AG04450 (cell line): ENCODE results near the gene ATP8A2. TPM values are rescaled to one million over a fixed set of nuclear protein-coding genes. Genes with fewer than 3 reads are reported as not detected.

Source experiments
- CTCF ChIA-PET: fragments of 300-600, 350-600 bp; formaldehyde crosslinking; extraction: SDS; loops from one replicate; lab custom pipeline; 2022; ENCODE audit warnings: antibody characterized with exemption, inconsistent platforms; lab: Charles Lee
- POLR2A ChIA-PET: fragments of 350-600 bp; formaldehyde crosslinking; extraction: SDS; loops from one replicate; lab custom pipeline; 2021; ENCODE audit warnings: antibody characterized with exemption, inconsistent platforms; lab: Yijun Ruan, JAX
- DNase-seq: peaks from one replicate; pipeline ENCODE4 v3.0.0-alpha.2; 2011; ENCODE audit warnings: low read depth, low spot score
- H3K27ac ChIP-seq: one replicate; pipeline ENCODE4 v1.5.1; 2012; ENCODE audit warnings: low read depth, low read length, control low read depth
- H3K27me3 ChIP-seq: one replicate; pipeline ENCODE4 v1.6.0; 2012; ENCODE audit warnings: low read length; ENCODE audit not compliant: control insufficient read depth, insufficient read depth
- H3K4me3 ChIP-seq: 2 replicates; pipeline ENCODE4 v1.5.1; 2011; ENCODE audit warnings: mild to moderate bottlenecking, low read depth, low read length, control low read depth
- H3K9me3 ChIP-seq: 2 replicates; pipeline ENCODE4 v1.5.1; 2012; ENCODE audit warnings: low read length; ENCODE audit not compliant: control insufficient read depth, insufficient read depth
- CTCF ChIP-seq: IDR thresholded peaks from 2 replicates; pipeline ENCODE4 v1.5.1; 2011; ENCODE audit warnings: low read depth, low read length, control low read depth, inconsistent platforms
- polyA plus RNA-seq: library from polyadenylated mRNA; depleted of rRNA; stranded (reverse); fragments of >200 nt; gene quantifications from 2 replicates; pipeline ENCODE4 v1.2.3, GENCODE V29; 2011

The ATP8A2 gene
- polyA plus RNA-seq, 1 experiment: 0.19 TPM

GRCh38 chr13:25654322-25654721, 282.5 kb downstream of the ATP8A2 start:
- no peak for DNase-seq
- H3K27ac ChIP-seq: no peak overlapping the region
- H3K9me3 ChIP-seq: no peaks in the 10 kb centered on the region
- POLR2A ChIA-PET: no interaction called here
- TF ChIP-seq CTCF: no peak
- CTCF ChIA-PET: no interaction called here
- H3K4me3 ChIP-seq: no peak overlapping the region
- H3K27me3 ChIP-seq: no peaks in the 10 kb centered on the region

- no peak overlapping the region for H3K4me3 ChIP-seq
- H3K27me3 ChIP-seq: no peaks in the 10 kb centered on the region
- no peak overlapping the region for H3K27ac ChIP-seq
- DNase-seq: no peak
- TF ChIP-seq CTCF: no peak
- no peaks in the 10 kb centered on the region for H3K9me3 ChIP-seq
- ChIA-PET POLR2A (no interaction called here), CTCF (no interaction called here)
Measured at GRCh38 chr13:25657157-25657556, 285.4 kb downstream of the ATP8A2 start.

- Histone ChIP-seq H3K27me3 (no peaks in the 10 kb centered on the region), H3K9me3 (no peaks in the 10 kb centered on the region), H3K27ac (no peak overlapping the region), H3K4me3 (no peak overlapping the region)
- POLR2A ChIA-PET: no interaction called here
- no peak for TF ChIP-seq CTCF
- CTCF ChIA-PET: no interaction called here
- no peak for DNase-seq
Measured at GRCh38 chr13:25659091-25659795, 287.5 kb downstream of the ATP8A2 start.

GRCh38 chr13:25660996-25661395, 289.2 kb downstream of the ATP8A2 start:
- Histone ChIP-seq H3K9me3 (no peaks in the 10 kb centered on the region), H3K27ac (no peak overlapping the region), H3K27me3 (no peaks in the 10 kb centered on the region), H3K4me3 (no peak overlapping the region)
- ChIA-PET CTCF (no interaction called here), POLR2A (no interaction called here)
- no peak for DNase-seq
- no peak for TF ChIP-seq CTCF

GRCh38 chr13:25662516-25662915, 290.7 kb downstream of the ATP8A2 start:
- ChIA-PET POLR2A (no interaction called here), CTCF (no interaction called here)
- no peak for TF ChIP-seq CTCF
- Histone ChIP-seq H3K27ac (no peak overlapping the region), H3K27me3 (no peaks in the 10 kb centered on the region), H3K4me3 (no peak overlapping the region), H3K9me3 (no peaks in the 10 kb centered on the region)
- no peak for DNase-seq
